GM18519 (cell line): ENCODE measurements around the gene ATXN2.
"Not testable (repeated sequence)": the region's sequence is repeated elsewhere in the genome, so short reads cannot be mapped to it uniquely, and the experiment has no call there.

Experiments used
- ATAC-seq: cut with Tn5 transposase; IDR thresholded peaks from one replicate; pipeline ENCODE4 v1.9.1; 2021; ENCODE audit warnings: mild to moderate bottlenecking, moderate library complexity; ENCODE audit not compliant: unreplicated experiment, low FRiP score

The ATXN2 gene

DNA sequence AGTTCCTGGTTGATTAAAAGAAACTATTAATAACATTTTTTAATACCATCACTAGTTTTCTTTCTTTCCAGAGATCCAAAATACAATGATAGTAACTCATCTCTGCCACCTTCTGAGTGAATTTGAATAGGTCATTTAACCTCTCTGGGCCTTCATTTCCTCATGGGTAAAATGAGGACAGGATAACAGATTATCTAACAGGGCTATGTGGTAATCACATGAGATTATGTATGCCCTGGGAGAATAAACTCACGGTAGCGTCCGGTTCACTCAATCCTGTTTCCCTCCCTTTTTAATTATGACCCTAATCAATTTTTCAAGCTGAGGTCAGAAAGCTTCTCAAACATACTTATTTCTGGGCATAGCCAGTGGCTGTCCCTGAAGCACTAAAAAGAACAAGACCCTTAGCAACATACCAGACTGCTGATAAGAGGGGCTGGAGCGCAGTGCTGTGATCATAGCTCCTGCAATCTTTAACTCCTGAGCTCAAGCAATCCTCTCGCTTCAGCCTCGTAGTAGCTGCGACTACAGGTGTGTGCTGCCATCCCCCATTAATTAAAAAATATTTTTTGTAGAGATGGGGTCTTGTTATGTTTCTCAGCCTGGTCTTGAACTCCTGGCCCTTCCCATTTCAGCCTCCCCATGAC lies 24.2 kb downstream of the ATXN2 start:
- no peak for ATAC-seq

DNA sequence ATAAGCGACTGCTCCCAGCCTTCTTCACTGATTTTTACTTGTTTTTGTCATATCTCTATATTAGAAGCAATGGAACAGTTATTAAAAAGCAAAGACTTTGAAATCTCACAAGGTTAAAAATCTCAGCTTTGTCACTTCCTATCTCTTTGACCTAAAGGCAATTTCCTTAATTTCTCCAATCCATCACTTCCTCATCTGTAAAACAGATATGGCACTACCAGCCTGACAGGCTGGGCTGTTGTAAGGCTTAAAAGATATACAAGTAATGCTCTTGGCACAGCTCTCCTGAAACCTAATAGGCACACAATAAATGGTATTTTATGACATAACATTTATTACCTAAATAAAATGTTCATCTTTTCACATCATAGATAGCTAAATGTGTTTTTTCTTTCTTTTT lies 25.6 kb downstream of the ATXN2 start:
- ATAC-seq: no peak

DNA sequence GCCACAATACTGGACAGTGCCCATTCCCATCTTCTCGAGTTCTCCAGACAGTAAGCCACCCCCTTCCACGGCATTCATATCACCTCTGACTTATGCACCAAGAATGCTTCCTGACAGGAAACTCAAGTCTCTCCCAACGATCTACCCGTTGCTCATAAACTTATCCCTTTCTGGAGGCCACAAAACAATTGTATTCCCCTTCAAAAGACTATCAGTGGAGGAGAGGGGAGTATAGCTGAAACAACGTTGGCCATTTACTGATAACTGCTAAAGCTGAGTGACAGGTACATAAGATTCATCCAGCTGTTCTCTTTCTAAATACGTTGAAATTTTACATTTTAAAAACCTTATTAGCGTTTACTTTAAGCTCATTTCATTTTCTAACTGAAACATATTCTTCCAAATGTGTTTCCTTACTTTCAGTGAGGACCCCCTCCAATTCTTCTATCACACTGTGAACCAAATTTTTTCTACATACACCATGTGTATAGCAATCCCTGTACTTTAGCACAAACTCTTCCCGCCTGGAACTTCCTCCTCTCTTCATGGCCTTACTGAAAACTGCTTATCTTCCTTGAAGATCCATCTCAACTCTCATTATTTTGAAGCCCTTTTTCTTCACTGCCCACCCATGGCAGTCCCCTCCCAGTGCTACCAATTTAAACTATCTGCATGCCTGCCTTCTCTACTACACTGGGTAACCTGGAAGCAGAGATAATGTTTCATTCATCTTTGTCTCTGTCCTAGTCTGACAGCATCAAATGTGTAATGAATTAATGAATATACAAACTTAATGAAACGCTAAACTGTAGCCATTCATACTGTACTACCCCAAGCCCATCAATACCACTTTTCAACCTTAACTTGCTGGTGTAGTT lies 28.8 kb downstream of the ATXN2 start:
- no peak for ATAC-seq

DNA sequence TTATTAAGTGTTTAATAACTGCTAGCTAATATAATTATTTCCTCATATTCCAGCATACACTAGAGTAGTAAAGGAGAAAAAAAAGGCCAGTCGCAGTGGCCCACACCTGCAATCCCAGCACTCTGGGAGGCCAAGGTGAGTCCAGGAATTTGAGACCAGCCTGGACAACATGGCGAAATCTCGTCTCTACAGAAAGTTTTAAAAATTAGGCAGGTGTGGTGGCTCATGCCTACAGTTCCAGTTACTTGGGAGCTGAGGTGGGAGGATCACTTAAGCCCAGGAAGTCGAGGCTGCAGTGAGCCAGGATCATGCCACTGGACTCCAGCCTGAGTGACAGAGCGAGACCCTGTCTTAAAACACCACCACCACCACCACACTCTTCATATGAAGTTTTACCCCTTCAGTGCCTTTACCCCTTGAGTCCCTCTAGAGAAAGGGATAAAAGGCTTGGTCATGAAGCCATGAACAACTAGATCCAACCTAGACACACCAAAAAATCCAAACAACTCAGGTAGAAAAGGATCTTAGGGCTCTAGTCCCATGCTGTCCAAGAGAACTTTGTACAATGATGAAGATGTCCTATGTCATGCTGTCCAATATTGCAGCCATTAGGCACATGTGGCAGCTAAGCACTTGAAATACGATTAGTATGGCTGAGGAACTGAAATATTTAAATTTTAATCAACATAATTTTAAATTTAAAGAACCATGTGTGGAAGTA lies 29.6 kb downstream of the ATXN2 start:
- no peak for ATAC-seq

DNA sequence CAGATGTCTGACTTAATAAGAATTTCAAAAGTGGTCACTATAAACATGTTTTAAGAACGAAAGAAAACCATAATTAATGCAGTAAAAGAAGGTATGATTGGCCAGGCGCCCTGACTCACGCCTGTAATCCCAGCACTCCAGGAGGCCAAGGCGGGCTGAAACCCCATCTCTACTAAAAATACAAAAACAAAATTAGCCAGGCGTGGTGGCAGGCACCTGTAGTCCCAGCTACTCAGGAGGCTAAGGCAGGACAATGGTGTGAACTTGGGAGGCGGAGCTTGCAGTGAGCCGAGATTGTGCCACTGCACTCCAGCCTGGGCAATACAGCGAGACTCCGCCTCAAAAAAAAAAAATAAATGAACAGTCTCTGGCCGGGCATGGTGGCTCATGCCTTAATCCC lies 38.3 kb downstream of the ATXN2 start:
- not testable (repeated sequence) for ATAC-seq

DNA sequence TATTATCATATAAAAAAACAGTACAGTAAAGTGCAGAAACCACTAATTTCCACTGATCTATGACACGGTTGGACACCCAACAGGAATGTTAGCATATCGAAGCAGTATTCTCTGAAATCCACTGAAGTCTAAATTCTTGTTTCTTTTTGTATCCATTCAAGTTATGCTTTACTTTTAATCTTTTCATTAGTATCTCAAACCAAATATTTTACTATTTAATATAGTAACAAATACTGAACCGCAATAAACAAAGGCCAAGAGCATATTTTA lies 41.1 kb downstream of the ATXN2 start:
- ATAC-seq: no peak

DNA sequence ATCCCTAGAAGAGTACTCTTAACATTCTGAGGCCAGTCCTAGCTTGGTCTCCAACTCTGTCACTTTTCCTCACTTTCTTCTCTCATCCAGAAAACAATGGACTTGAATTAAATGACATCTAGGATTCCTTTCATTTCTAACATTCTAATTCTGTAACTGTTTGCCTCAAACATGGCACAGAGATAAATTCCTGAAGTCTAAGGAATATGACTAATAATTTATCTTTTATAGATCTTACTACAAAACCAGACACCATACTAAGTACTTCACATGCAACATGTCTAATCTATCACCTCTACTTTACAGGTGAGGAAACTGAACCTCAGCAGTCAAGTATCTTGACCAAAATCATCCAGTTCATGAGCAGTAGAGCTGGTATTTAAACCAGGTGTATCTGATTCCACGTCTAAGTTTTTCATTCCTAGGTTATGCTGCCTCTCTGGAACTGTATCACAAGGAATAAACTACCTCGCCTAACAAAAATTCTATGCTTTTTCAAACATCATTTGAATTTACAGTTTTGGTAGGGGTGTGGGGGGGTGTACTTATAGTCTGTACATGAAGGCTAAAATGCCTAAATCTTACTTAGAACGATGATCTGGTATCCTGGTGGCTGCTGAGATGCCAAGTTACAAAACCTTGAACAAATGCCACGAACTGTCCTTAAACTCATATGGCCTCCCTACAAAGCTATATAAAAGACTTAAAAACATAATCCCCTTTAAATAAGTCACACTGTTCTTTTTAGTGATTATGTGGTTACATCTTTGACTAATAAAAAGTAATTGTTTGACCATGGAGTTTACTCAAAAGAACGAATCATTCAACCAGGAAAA lies 41.6 kb downstream of the ATXN2 start:
- no peak for ATAC-seq

DNA sequence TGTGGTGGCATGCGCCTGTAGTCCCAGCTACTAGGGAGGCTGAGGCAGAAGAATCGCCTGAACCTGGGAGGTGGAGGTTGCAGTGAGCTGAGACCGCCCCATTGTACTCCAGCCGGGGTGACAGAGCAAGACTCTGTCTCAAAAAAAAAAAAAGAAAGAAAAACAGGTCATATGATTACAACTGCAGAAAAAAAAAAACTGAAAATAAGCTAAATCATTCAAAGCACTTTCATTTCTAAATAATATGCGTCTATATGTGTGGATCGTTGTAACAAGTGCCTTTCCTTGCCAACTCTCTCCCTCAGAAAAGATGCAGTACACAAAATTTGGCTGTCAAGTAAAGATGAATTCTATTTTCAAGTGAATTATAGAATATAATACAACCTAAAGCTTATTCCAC lies 42.4 kb downstream of the ATXN2 start:
- ATAC-seq: no peak

DNA sequence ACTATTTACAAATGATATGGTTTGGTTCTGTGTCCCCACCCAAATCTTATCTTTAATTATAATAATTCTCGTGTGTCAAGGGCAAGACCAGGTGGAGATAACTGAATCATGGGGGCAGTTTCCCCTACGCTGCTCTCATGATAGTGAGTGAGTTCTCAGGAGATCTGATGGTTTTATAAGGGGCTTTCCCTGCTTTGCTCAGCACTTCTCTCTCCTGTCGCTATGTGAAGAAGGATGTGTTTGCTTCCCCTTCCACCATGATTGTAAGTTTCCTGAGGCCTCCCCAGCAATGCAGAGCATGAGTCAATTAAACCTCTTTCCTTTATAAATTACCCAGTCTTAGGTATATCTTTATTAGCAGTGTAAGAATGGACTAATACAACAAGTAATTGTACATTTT lies 43.8 kb downstream of the ATXN2 start:
- not testable (repeated sequence) for ATAC-seq

DNA sequence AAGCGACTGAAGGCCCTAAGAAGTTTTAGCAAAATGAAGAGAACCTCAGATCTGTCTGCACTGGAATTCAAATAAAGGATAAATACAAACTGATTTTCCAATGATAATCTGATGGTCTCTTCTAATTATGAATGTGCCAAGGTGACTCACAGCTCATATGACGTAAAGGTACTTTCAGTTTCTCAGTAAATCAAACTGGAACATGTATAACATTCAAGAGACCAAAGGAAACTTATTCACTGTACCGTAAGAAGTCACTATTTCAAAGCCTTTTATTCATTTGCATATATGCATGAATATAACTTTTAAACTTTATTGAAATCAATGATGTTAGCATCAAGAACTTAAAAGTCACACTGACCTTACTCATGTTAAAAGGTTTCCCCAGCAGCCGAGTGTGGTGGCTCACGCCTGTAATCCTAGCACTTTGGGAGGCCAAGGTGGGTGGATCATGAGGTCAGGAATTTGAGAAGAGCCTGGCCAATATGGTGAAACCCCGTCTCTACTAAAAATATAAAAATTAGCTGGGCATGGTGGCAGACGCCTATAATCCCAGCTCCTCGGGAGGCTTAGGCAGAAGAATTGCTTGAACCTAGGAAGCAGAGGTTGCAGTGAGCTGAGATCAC lies 52.2 kb downstream of the ATXN2 start:
- no peak for ATAC-seq

DNA sequence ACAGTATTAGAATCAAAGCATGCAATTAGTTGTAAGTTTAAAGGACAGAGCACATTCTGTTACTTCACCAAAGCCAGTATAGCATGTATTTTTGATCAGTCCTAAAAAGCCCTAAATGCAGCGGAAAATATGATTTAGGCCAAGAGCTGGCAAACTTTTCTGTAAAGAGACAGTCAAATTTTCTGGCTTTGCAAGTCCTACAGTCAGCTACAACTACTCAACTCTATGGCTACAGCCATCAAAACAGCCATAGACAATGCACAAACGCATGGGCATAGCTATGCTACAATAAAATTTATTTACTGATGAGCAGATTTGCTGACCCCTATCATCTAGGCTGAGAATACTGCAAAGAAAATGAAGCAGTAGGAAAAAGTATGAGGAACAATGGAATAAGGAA lies 52.9 kb downstream of the ATXN2 start:
- ATAC-seq: no peak

DNA sequence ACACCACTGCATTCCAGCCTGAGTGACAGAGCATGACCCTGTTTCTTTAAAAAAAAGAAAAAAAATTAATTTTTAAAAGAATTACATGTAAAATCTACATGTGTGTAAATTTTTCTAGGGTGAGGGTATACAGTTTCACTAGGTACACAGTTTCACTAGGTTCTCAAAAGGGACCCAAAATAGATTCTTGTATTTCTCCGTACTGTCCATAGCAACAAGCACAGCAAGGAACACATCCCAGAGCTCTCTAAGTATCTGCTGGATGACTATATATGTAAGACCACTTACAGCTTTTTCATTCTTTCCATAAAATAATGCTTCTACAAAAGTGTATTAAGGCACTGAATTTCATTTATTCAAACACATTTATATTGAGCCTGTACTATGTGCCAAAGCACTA lies 55.1 kb downstream of the ATXN2 start:
- no peak for ATAC-seq

DNA sequence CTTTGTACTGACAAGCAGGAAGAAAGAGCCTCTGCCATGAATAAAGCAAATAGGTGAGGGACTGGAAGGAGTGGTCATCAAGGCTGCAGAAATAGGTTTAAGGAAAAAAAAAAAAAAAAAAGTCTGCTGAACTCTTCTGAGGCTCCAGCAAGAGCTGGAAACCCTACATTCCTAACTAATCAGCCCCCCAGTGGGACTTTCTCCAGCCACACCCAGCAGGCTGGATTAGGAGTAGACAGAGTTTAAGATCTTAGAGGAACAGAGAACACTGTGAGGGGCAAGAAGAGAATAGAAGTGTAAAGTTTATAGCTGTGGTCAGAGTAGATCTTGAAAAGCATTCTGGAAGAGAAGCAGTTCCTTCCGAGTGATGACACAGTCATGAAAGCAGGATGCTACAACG lies 66.4 kb downstream of the ATXN2 start:
- ATAC-seq: no peak

DNA sequence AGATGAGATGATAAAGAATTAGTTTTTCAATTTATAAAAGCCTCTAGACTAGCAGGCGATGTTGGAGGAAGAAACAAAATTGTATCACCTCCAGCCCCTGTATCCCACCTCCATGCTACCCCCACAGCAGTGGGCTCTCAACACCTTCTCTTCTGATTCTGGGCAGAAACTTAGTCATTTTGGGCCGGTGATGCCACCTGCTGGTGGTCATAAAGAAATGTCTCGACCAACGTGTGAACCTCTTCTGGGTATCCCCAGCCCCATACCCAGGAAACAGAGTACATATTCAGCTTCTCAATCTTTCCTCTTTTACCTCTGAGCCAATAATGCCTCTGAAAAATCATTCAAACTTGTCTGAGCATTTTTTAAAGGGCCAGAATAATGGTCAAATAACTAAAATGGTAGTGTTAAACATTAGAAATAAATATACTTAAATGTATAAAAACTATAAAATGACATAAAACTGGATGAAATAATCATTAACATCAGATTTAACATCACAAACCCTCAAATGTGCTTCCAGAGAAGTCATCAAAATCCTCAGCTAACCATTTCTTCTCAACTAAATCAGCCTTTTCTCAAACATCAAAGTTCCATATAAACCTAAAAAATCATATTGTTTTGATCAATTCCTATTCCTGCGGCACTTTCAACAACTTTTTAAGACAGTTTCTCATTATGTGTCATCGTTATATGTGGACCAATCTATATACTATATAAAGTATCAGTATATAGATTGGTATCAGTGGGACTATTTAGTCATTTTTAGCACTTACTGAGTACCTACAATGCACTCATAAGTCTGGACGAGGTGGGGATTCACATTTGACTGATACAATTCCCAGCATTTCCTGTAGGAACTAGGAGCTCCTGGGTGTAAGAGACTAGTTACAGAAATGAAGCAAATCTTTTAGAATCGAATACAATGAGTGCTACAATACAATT lies 69.4 kb downstream of the ATXN2 start:
- no peak for ATAC-seq

DNA sequence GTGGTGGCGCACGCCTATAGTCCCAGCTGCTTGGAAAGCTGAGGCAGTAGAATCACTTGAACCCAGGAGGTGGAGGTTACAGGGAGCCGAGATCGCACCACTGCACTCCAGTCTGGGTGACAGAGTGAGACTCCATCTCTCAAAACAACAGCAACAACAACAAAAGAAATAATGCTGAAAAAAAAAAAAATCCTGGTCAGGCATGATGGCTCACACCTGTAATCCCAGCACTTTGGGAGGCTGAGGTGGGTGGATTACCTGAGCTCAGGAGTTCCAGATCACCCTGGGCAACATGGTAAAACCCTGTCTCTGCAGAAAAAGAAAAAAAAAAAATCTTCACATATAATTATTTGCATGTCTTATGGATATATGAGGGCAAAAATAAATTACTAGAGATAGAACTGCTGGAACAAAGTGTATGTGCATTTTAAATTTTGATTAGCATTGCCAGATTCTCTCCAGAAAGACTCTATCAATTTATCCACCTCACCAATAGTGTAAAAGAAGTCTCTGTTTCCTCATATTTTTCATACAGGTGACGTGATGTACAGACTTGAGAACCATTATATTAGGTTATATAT lies 75.4 kb downstream of the ATXN2 start:
- ATAC-seq: no peak

DNA sequence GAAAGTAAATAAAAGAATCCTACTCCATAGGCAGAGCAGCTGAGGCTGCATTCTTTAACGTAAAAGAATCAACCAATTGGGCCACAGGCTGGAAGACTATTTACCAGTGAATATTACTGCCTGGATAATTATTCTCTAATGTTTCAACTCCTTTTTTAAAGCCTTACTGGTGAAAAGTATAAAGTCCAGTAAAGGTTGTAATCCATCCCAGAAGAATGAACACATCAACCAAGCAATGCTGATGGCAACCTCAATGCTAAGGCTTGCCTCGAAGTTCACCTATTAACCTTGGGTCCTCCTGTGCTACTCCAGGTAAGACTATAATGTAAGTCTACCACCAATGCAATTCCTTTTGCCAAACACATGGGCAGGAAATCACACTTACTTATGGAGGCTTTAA lies 77.3 kb downstream of the ATXN2 start:
- no peak for ATAC-seq

DNA sequence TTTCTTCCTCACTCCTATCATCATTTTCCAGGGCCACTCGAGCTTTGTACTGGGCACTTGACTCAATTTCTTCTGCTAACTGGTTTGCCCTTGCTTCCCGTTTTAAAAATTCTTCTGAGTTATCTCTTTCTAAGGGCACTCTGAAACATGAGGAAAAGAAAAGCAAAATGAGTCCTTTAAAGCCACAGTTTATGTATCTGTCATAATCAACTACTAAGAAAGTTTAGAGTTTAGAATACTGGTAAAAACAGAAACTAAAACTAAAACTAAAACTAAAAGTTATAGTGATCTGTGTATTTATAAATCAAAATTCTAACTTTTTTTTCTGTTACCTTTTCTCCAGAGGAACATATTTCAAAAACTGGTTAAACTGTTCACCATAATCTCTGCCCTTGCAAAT lies 79.2 kb downstream of the ATXN2 start:
- no peak for ATAC-seq

DNA sequence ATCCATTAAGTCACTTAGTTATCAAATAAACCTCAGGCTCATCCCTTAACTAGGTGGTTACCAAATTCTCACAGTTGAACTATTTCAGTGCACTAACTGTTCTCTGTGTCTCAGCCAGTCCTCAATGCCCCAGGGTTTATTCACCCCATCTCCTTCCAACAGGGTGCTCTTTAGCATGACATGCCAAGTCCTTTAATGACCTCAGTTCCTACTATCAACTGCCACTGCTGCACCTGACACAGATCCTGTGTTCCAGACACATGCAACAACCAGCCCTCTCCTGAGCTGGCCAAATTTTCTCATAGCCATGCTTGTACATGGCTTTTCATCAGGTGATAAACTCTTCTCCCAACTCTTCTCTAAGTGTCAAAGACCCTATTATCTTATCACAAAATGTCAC lies 80.0 kb downstream of the ATXN2 start:
- ATAC-seq: no peak

DNA sequence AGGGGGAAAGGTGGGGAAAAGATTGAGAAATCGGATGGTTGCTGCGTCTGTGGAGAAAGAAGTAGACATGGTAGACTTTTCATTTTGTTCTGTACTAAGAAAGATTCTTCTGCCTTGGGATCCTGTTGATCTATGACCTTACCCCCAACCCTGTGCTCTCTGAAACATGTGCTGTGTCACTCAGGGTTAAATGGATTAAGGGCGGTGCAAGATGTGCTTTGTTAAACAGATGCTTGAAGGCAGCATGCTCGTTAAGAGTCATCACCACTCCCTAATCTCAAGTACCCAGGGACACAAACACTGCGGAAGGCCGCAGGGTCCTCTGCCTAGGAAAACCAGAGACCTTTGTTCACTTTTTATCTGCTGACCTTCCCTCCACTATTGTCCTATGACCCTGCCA lies 91.4 kb downstream of the ATXN2 start:
- ATAC-seq: not testable (repeated sequence)
